NCI-H2081 (cell line): ENCODE results near the gene GNAS.

Source experiments
- DNase-seq, 2 experiments: peaks; one replicate each; lab custom pipeline; 2025; lab: John Stamatoyannopoulos, UW

Gene GNAS

DNA sequence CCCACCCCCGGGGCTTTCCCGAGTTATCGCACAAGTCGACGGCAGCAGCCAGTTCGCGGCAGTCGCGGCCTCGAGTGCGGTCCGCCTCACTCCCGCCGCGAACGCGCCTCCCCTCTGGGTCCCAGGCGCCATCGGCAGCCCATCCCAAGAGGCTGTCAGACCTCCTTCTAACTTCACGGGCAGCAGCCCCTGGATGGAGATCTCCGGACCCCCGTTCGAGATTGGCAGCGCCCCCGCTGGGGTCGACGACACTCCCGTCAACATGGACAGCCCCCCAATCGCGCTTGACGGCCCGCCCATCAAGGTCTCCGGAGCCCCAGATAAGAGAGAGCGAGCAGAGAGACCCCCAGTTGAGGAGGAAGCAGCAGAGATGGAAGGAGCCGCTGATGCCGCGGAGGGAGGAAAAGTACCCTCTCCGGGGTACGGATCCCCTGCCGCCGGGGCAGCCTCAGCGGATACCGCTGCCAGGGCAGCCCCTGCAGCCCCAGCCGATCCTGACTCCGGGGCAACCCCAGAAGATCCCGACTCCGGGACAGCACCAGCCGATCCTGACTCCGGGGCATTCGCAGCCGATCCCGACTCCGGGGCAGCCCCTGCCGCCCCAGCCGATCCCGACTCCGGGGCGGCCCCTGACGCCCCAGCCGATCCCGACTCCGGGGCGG is 1.6 kb downstream of the GNAS start:
- DNase-seq, result no peak

DNA sequence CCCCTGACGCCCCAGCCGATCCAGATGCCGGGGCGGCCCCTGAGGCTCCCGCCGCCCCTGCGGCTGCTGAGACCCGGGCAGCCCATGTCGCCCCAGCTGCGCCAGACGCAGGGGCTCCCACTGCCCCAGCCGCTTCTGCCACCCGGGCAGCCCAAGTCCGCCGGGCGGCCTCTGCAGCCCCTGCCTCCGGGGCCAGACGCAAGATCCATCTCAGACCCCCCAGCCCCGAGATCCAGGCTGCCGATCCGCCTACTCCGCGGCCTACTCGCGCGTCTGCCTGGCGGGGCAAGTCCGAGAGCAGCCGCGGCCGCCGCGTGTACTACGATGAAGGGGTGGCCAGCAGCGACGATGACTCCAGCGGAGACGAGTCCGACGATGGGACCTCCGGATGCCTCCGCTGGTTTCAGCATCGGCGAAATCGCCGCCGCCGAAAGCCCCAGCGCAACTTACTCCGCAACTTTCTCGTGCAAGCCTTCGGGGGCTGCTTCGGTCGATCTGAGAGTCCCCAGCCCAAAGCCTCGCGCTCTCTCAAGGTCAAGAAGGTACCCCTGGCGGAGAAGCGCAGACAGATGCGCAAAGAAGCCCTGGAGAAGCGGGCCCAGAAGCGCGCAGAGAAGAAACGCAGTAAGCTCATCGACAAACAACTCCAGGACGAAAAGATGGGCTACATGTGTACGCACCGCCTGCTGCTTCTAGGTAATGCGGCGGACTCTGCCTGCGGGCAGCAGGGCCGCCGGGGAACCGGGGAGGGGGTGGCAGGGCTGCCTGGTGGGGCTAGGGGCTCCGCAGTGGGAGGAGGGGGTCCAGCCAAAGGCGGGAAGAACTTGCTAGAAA is 2.3 kb downstream of the GNAS start:
- DNase-seq, result no peak

- DNase-seq, result no peak
Measured at GRCh38 chr20:58855506-58856389, 3.2 kb downstream of the GNAS start.

GRCh38 chr20:58863044-58863790 is 10.7 kb downstream of the GNAS start:
- DNase-seq, result no peak

- DNase-seq, result peak in 1 of 2 experiments; percentile 14
Measured at GRCh38 chr20:58864346-58864745, 11.8 kb downstream of the GNAS start.

DNA sequence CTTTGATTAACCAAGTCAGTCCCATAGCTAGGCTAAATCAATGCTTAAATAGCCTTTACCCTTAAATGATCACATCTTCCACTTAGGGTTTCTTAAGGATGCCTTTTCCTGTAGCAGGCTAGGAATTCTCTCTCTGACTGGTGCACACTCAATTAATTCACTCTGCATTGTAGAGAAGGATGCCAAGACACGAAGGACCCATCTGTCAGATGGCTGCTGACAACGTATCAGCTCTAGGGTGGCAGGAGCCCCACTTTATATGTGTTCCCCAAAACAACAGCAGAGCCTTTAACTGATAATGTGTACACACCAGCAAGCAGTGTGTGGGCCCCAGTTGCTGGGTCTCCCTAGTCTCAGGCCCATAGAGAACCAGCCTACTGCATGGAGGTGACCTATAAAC is 13.3 kb downstream of the GNAS start:
- DNase-seq, result no peak

GRCh38 chr20:58867211-58867610 is 14.7 kb downstream of the GNAS start:
- no peak for DNase-seq

GRCh38 chr20:58868795-58869194 is 16.3 kb downstream of the GNAS start:
- DNase-seq, result no peak

DNA sequence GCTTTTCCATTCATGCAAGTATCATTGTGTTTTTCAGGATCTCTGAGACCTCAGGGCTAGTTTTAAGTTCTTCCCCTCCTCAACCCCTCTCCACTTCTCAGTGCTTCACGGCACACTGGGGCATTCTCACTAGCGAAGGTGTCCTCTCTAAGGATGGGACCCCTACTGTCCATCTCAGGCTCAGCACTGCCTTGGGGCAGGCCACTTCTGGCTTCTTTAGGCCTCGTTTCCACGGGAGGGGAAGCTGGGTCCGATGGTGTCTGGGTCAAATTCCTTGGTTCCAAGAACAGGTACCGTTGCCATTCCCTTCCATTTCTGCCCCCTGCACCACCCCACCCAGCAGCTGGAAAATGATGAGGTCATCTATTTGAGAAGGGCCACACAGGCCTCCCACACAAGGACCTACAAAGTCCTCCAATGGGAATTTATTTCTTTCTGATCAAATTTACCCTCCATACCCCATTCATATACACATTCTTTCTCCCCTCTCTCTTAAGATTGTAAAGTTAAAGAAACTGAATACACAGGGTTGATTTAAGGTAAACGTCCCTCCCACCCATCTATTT is 17.2 kb downstream of the GNAS start:
- DNase-seq, result no peak

GRCh38 chr20:58870293-58871014 is 17.9 kb downstream of the GNAS start:
- DNase-seq, result peak; percentile 56 to 64

GRCh38 chr20:58871533-58872102 is 19.1 kb downstream of the GNAS start:
- no peak for DNase-seq

DNA sequence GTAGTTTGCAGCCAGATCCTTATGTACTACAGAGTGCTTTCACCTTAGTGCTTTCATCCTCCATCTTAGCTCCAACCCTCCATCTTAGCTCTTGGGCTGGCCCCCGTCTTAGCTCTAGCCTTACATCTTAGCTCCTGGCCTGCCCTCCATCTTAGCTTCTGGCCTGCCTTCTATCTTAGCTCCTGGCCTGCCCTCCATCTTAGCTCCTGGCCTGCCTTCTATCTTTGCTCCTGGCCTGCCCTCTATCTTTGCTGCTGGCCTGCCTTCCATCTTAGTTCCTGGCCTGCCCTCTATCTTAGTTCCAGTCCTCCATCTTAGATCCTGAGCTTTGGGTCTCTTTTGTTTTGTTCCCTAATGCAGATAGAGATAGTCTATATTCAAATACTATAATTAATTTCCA is 22.0 kb downstream of the GNAS start:
- no peak for DNase-seq

GRCh38 chr20:58875111-58875510 is 22.6 kb downstream of the GNAS start:
- no peak for DNase-seq

GRCh38 chr20:58875541-58876134 is 23.1 kb downstream of the GNAS start:
- DNase-seq, result no peak

GRCh38 chr20:58876437-58876836 is 23.9 kb downstream of the GNAS start:
- no peak for DNase-seq

- DNase-seq, result no peak
Measured at GRCh38 chr20:58877050-58877975, 24.8 kb downstream of the GNAS start.

- DNase-seq, result no peak
Measured at GRCh38 chr20:58877976-58878360, 25.5 kb downstream of the GNAS start.

DNA sequence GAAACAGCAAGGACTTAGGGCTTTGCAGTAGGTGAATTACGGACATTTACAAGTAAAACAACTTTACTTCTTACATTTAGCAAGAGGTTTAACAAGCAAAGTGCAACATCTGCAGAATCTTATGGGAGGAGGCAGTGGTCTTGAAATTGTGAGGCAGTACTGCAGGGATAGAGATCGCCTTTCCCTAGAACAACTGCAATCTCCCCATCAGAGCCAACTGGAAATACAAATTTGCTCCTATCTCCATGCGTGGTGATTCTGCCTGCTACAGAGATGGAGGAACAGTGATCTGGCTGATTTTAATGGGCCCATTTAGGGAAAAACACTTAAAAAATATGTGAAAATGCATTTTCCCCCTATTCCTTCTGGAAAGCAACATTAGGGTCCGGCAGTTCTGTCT is 25.9 kb downstream of the GNAS start:
- no peak for DNase-seq

GRCh38 chr20:58880441-58880840 is 27.9 kb downstream of the GNAS start:
- no peak for DNase-seq
